Smooth muscle cell (in vitro differentiated cells): ENCODE results near the gene C19orf25. TPM values are rescaled to one million over a fixed set of nuclear protein-coding genes. Genes with fewer than 3 reads are reported as not detected.

Experiments used
- DNase-seq: peaks from one replicate; lab custom pipeline; 2025; ENCODE audit not compliant: unreplicated experiment; lab: John Stamatoyannopoulos, UW
- H2AFZ ChIP-seq: fragments of 200-600 bp; sonication (generic); 2 replicates; pipeline ENCODE4 v1.6.0; 2016; ENCODE audit warnings: antibody characterized with exemption, low read depth, mild to moderate bottlenecking
- H3F3A ChIP-seq: fragments of 200-600 bp; sonication (generic); 2 replicates; pipeline ENCODE4 v1.6.0; 2017; ENCODE audit warnings: antibody characterized with exemption, low read depth
- H3K27ac ChIP-seq: fragments of 200-600 bp; sonication (generic); 2 replicates; pipeline ENCODE4 v1.5.1; 2016; ENCODE audit warnings: low read depth, mild to moderate bottlenecking
- H3K27me3 ChIP-seq: fragments of 200-600 bp; sonication (generic); 2 replicates; pipeline ENCODE4 v1.6.1; 2016; ENCODE audit warnings: low read depth, mild to moderate bottlenecking
- H3K36me3 ChIP-seq: fragments of 200-600 bp; sonication (generic); 2 replicates; pipeline ENCODE4 v1.5.1; 2016; ENCODE audit warnings: low read depth
- H3K4me1 ChIP-seq: fragments of 200-600 bp; sonication (generic); 2 replicates; pipeline ENCODE4 v1.5.1; 2016; ENCODE audit warnings: low read depth
- H3K4me2 ChIP-seq: fragments of 200-600 bp; sonication (generic); 2 replicates; pipeline ENCODE4 v1.6.0; 2016; ENCODE audit warnings: mild to moderate bottlenecking
- H3K4me3 ChIP-seq: fragments of 200-600 bp; sonication (generic); 2 replicates; pipeline ENCODE4 v1.5.1; 2016; ENCODE audit warnings: mild to moderate bottlenecking
- H3K79me2 ChIP-seq: fragments of 200-600 bp; sonication (generic); 2 replicates; pipeline ENCODE4 v1.6.0; 2016; ENCODE audit warnings: low read depth, mild to moderate bottlenecking
- H3K9ac ChIP-seq: fragments of 200-600 bp; sonication (generic); 2 replicates; pipeline ENCODE4 v1.6.0; 2016; ENCODE audit warnings: low read depth
- H3K9me3 ChIP-seq: fragments of 200-600 bp; sonication (generic); replicated peaks from 2 replicates; pipeline ENCODE4 v1.5.1; 2016; ENCODE audit warnings: low read depth
- H4K20me1 ChIP-seq: fragments of 200-600 bp; sonication (generic); 2 replicates; pipeline ENCODE4 v1.6.0; 2016; ENCODE audit warnings: low read depth
- WGBS: methylation state at CpG from one replicate; pipeline ENCODE4 v1.1.7; 2016; ENCODE audit warnings: low lambda C conversion rate; 5-methylcytosine and 5-hydroxymethylcytosine counted together
- polyA plus RNA-seq: library from polyadenylated mRNA; unstranded; fragments of >200 nt; fragmentation: Nextera tagmentation; extraction: Ambion mirVana; gene quantifications from 2 replicates; pipeline ENCODE4 v1.2.1, GENCODE V29; 2016
- total RNA-seq: library from RNA; depleted of rRNA; stranded (reverse); fragments of >200 nt; gene quantifications from 2 replicates; pipeline ENCODE4 v1.2.3, GENCODE V29; 2014
- TF ChIP-seq, protein P1 (sequence below): fragments of 200-600 bp; sonication (generic); IDR thresholded peaks from 2 replicates; pipeline ENCODE4 v1.5.1; 2017; ENCODE audit warnings: borderline replicate concordance, mild to moderate bottlenecking, antibody characterized with exemption; ENCODE audit not compliant: insufficient read depth, poor library complexity, severe bottlenecking

Gene C19orf25
- total and polyA plus RNA-seq, 2 experiments from 2014 or later = 15.2 to 27.9 TPM

DNA sequence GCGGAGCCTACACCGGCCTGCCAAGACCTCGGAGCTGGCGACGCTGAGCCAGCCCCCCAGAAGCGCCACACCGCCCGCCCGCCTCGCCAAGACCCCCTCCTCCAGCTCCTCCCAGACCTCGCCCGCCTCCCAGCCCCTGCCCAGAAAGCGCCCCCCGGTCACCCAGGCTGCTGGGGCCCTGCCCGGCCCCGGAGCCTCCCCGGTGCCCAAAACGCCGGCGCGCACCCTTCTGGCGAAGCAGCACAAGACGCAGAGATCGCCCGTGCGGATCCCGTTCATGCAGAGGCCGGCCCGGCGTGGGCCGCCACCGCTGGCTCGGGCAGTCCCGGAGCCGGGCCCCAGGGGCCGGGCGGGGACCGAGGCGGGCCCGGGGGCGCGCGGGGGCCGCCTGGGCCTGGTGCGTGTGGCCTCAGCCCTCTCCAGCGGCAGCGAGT is 10.2 kb downstream of the C19orf25 start:
- H2AFZ ChIP-seq = no peak overlapping the region
- H4K20me1 ChIP-seq = peaks cover 97% of the 10 kb centered on the region
- H3K79me2 ChIP-seq = no peaks in the 10 kb centered on the region
- H3K4me3 ChIP-seq = no peak overlapping the region
- no peak for DNase-seq
- no peaks in the 10 kb centered on the region for H3K9me3 ChIP-seq
- peaks cover 31% of the 10 kb centered on the region for H3K4me1 ChIP-seq
- no peak overlapping the region for H3K9ac ChIP-seq
- TF ChIP-seq, protein P1, sequence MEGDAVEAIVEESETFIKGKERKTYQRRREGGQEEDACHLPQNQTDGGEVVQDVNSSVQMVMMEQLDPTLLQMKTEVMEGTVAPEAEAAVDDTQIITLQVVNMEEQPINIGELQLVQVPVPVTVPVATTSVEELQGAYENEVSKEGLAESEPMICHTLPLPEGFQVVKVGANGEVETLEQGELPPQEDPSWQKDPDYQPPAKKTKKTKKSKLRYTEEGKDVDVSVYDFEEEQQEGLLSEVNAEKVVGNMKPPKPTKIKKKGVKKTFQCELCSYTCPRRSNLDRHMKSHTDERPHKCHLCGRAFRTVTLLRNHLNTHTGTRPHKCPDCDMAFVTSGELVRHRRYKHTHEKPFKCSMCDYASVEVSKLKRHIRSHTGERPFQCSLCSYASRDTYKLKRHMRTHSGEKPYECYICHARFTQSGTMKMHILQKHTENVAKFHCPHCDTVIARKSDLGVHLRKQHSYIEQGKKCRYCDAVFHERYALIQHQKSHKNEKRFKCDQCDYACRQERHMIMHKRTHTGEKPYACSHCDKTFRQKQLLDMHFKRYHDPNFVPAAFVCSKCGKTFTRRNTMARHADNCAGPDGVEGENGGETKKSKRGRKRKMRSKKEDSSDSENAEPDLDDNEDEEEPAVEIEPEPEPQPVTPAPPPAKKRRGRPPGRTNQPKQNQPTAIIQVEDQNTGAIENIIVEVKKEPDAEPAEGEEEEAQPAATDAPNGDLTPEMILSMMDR = no peak
- no peaks in the 10 kb centered on the region for H3K36me3 ChIP-seq
- peak overlapping the region; percentile 74 for H3K4me2 ChIP-seq
- WGBS = 1% methylated on average over 12 of the region's 47 CpGs
- H3K27ac ChIP-seq = no peak overlapping the region
- no peaks in the 10 kb centered on the region for H3F3A ChIP-seq
- peaks cover 88% of the 10 kb centered on the region for H3K27me3 ChIP-seq

DNA sequence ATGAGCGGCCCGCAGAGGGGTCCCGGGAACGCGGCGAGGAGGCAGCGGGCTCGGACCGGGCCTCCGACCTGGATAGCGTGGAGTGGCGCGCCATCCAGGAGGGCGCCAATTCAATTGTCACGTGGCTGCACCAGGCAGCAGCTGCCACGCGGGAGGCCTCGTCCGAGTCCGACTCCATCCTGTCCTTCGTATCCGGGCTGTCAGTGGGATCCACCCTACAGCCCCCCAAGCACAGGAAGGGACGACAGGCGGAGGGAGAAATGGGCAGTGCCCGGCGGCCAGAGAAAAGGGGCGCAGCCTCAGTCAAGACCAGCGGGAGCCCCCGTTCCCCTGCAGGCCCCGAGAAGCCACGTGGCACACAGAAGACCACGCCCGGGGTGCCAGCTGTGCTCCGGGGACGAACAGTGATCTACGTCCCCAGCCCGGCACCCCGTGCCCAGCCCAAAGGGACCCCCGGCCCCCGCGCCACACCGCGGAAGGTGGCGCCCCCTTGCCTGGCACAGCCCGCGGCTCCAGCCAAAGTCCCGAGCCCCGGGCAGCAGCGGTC is 10.7 kb downstream of the C19orf25 start:
- WGBS = 38% methylated on average over 36 of the region's 49 CpGs
- Histone ChIP-seq H3K27me3 (peaks cover 83% of the 10 kb centered on the region), H3K79me2 (no peaks in the 10 kb centered on the region), H2AFZ (no peak overlapping the region), H3K36me3 (no peaks in the 10 kb centered on the region), H3K9ac (no peak overlapping the region), H3K4me2 (peak overlapping the region; percentile 74), H3F3A (no peaks in the 10 kb centered on the region), H3K9me3 (no peaks in the 10 kb centered on the region), H3K4me3 (no peak overlapping the region), H3K4me1 (peaks cover 31% of the 10 kb centered on the region), H3K27ac (no peak overlapping the region), H4K20me1 (peaks cover 95% of the 10 kb centered on the region)
- no peak for DNase-seq
- TF ChIP-seq, protein P1 = no peak

DNA sequence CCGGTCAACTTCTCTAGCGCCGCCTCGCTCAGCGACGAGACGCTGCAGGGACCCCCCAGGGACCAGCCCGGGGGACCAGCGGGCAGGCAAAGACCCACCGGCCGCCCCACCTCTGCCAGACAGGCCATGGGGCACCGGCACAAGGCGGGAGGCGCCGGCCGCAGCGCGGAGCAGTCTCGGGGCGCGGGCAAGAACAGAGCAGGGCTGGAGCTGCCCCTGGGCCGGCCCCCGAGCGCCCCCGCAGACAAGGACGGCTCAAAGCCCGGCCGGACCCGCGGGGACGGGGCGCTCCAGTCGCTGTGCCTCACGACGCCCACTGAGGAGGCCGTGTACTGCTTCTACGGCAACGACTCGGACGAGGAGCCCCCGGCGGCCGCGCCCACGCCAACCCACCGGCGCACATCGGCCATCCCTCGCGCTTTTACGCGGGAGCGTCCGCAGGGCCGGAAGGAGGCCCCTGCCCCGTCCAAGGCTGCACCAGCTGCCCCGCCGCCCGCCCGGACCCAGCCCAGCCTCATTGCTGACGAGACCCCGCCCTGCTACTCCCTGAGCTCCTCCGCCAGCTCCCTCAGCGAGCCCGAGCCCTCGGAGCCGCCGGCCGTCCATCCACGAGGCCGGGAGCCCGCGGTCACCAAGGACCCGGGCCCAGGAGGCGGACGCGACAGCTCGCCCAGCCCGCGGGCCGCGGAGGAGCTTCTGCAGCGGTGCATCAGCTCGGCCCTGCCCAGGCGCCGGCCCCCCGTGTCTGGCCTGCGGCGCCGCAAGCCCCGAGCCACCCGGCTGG is 11.3 kb downstream of the C19orf25 start:
- H3K4me3 ChIP-seq = no peak overlapping the region
- H3K27ac ChIP-seq = no peak overlapping the region
- H3K4me1 ChIP-seq = peaks cover 31% of the 10 kb centered on the region
- H3K9me3 ChIP-seq = no peaks in the 10 kb centered on the region
- H4K20me1 ChIP-seq = peaks cover 95% of the 10 kb centered on the region
- H3F3A ChIP-seq = no peaks in the 10 kb centered on the region
- 9% methylated on average over 55 of the region's 92 CpGs for WGBS
- peaks cover 77% of the 10 kb centered on the region for H3K27me3 ChIP-seq
- no peak for DNase-seq
- TF ChIP-seq, protein P1 = no peak
- H3K9ac ChIP-seq = no peak overlapping the region
- H3K36me3 ChIP-seq = no peaks in the 10 kb centered on the region
- peak overlapping the region; percentile 74 for H3K4me2 ChIP-seq
- no peak overlapping the region for H2AFZ ChIP-seq
- no peaks in the 10 kb centered on the region for H3K79me2 ChIP-seq

DNA sequence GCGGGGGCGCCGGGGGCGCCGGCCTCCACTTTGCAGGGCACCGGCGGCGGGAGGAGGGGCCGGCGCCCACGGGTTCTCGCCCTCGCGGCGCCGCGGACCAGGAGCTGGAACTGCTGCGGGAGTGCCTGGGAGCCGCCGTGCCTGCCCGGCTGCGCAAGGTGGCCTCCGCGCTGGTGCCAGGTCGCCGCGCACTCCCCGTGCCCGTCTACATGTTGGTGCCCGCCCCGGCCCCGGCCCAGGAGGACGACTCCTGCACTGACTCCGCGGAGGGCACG is 11.9 kb downstream of the C19orf25 start:
- Histone ChIP-seq H3K4me2 (peak overlapping the region; percentile 74), H3K27me3 (peaks cover 71% of the 10 kb centered on the region)
- WGBS = 16% methylated on average over 27 of the region's 36 CpGs

More for the DNA sequence above, 11.9 kb downstream of the C19orf25 start:
- H3K27ac ChIP-seq = no peak overlapping the region
- no peak overlapping the region for H3K9ac ChIP-seq
- H2AFZ ChIP-seq = no peak overlapping the region
- H4K20me1 ChIP-seq = peaks cover 90% of the 10 kb centered on the region
- H3K79me2 ChIP-seq = no peaks in the 10 kb centered on the region
- TF ChIP-seq, protein P1 = no peak
- H3K4me3 ChIP-seq = no peak overlapping the region
- H3K36me3 ChIP-seq = no peaks in the 10 kb centered on the region
- peaks cover 31% of the 10 kb centered on the region for H3K4me1 ChIP-seq
- no peak for DNase-seq
- no peaks in the 10 kb centered on the region for H3F3A ChIP-seq
- H3K9me3 ChIP-seq = no peaks in the 10 kb centered on the region
